GM10248 (cell line): ENCODE results near the gene CGN.

Experiments used
- CTCF ChIA-PET: fragments of 300-600 bp; sonication (Branson Sonifier 250); formaldehyde crosslinking; extraction: SDS; loops from one replicate; lab custom pipeline; 2021; ENCODE audit warnings: antibody characterized with exemption; lab: Yijun Ruan, JAX
- POLR2A ChIA-PET: fragments of 350-650 bp; sonication (Branson Sonifier 250); formaldehyde crosslinking; extraction: SDS; loops from one replicate; lab custom pipeline; 2020; ENCODE audit warnings: antibody characterized with exemption; lab: Yijun Ruan, JAX
- DNase-seq: peaks from one replicate; pipeline ENCODE4 v3.0.0; 2012; ENCODE audit errors: extremely low spot score
- CTCF ChIP-seq: IDR thresholded peaks from 2 replicates; pipeline ENCODE4 v1.5.1; 2012; ENCODE audit warnings: mild to moderate bottlenecking, low read depth; ENCODE audit errors: extremely low read depth, missing control alignments, control extremely low read depth

Gene CGN

DNA sequence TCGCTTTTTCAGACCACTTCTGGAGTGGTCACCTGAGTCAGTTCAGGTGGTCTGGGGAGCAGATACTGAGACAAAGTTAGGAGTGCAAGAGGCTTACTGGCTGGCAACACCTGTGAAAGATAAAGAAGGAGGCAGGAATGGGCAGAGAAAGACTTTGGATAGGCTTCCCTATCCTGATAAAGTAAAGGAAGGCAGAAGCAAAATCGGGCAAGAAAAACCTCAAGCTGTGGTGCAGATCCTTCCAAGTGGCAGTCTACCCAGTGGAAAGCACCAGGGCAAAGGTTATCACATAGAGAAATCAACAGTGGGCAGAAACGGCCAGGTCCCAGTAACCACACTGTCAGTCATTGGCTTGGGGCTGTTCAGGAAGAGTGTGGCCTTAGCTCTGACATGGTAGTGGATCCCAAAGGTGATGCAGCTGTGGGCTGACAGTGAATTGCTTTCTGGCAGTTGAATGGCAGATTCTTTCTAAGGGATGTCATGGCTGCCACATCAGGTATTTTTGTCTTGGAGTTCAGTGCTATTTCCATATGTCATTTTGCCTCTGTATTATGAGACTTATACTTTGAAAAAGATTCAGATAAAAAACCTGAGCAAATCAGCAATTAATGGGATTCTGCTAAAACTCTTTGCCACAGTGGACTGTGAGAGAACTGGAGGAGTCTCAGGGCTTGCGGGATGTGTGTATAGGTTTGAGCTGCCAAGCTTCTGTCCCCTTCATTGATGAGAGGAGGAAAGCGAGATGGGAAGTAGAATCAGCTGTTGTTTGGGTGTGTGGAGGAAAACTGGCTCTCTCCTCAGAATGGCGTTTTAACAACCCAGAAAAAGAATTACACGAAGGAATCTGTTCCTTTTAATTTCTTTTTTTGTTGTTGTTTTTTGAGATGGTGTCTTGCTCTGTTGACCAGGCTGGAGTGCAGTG lies 8.1 kb upstream of the CGN start:
- no peak for DNase-seq
- CTCF ChIA-PET = interaction anchor here (0.6 kb wide), 1 partner anchor 44 kb away, joined by 3 read pairs; the partner anchor contains the start of gene POGZ
- POLR2A ChIA-PET = no interaction called here
- TF ChIP-seq CTCF = no peak

GRCh38 chr1:151504252-151504651 lies 6.9 kb upstream of the CGN start:
- CTCF ChIA-PET = interaction anchor here (0.8 to 1.2 kb wide), 2 partner anchors 10 to 31 kb away, joined by 3 read pairs; no protein-coding TSS in a partner anchor
- DNase-seq = no peak
- POLR2A ChIA-PET = no interaction called here
- TF ChIP-seq CTCF = no peak

DNA sequence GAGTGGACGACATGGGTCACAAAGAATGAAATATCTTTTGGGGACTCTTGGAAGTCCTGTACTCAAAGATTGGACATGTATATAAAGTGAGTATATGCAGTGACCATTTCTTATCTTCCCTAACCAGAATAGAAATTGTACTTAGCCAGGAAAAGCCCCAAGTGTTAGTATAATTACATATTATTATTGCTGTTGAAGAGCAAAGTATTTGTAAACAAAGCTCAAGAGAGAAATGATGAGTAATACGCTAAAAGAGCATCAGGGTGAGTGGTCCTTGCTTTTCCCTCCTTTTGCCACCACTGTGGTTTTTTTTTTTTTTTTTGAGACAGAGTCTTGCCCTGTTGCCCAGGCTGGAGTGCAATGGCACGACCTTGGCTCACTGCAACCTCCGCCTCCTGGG lies 6.4 kb upstream of the CGN start:
- ChIA-PET CTCF (interaction anchor here (0.8 to 3.2 kb wide), 4 partner anchors 10 to 60 kb away, joined by 3 to 10 read pairs (median 4); no protein-coding TSS in a partner anchor), POLR2A (no interaction called here)
- no peak for TF ChIP-seq CTCF
- no peak for DNase-seq

DNA sequence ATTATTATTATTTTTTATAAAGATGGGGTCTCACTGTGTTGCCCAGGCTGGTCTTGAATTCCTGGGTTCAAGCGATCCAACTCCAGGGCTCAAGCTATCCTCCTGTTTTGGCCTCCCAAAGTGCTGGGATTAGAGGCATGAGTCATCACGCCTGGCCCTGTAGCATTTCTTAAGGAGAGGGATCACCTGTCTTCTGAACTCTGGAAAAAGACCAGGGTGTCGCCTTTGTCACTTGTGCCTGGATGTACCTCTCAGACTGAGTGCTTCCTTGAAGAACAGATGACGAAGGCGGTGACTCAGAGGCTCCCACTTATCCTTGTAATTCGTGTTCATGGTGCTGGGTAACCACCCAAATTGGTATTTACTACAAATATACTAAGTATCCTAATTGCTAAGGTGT lies 2.4 kb upstream of the CGN start:
- POLR2A ChIA-PET = no interaction called here
- DNase-seq = no peak
- CTCF ChIA-PET = no interaction called here
- no peak for TF ChIP-seq CTCF

DNA sequence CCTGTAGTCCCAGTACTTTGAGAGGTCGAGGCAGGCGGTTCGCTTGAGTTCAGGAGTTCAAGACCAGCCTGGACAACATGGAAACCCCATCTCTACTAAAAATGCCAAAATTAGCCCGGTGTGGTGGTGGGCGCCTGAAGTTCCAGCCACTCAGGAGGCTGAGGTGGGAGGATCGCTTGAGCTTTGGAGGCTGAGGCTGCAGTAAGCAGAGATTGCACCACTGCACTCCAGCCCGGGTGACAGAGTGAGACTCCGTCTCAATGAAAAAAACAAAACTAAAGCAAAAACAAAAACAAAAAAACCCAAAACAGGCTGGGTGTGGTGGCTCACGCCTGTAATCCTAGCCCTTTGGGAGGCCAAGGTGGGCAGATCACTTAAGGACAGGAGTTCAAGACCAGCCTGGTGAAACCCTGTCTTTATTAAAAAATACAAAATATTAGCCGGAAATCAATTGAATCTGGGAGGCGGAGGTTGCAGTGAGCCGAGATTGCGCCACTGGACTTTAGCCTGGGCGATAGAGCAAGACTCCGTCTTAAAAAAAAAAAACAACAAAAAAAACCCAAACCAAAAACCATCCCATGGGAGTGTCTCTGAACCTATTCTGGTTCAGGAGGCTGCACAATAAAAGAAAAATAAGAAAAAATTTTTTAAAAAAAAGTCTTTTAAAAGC lies 1.7 kb upstream of the CGN start:
- DNase-seq = no peak
- TF ChIP-seq CTCF = no peak
- CTCF ChIA-PET = interaction anchor here (1.4 to 2.1 kb wide), 2 partner anchors 16 to 24 kb away, joined by 5 to 6 read pairs; no protein-coding TSS in a partner anchor
- POLR2A ChIA-PET = no interaction called here

DNA sequence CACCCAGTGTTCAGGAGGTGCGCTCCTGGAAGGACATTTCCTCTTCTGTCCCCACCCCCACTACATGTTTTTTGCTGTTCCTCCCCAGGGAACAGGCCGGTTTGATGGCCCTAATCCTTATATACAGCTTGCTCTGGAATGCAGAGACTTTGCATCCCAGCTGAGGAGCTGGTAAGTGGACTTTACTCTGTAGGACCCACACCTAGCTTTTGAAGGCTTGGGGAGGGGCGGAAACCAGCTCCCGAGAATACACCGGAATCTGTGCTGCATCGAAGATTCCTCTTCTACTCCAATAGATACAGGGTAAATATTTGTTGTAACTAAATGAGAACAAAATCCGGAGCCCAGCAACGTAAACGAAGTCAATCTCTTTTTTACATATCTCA lies 1.2 kb upstream of the CGN start:
- DNase-seq = no peak
- CTCF ChIA-PET = interaction anchor here (1.4 to 2.1 kb wide), 3 partner anchors 16 to 30 kb away, joined by 3 to 6 read pairs (median 5); no protein-coding TSS in a partner anchor
- POLR2A ChIA-PET = no interaction called here
- no peak for TF ChIP-seq CTCF
